ENCODE results near the gene POLH. TPM values are rescaled to one million over a fixed set of nuclear protein-coding genes. Genes with fewer than 3 reads are reported as not detected.

Gene POLH
- total RNA-seq, 1 donor from 2014 or later = 19.6 TPM

DNA sequence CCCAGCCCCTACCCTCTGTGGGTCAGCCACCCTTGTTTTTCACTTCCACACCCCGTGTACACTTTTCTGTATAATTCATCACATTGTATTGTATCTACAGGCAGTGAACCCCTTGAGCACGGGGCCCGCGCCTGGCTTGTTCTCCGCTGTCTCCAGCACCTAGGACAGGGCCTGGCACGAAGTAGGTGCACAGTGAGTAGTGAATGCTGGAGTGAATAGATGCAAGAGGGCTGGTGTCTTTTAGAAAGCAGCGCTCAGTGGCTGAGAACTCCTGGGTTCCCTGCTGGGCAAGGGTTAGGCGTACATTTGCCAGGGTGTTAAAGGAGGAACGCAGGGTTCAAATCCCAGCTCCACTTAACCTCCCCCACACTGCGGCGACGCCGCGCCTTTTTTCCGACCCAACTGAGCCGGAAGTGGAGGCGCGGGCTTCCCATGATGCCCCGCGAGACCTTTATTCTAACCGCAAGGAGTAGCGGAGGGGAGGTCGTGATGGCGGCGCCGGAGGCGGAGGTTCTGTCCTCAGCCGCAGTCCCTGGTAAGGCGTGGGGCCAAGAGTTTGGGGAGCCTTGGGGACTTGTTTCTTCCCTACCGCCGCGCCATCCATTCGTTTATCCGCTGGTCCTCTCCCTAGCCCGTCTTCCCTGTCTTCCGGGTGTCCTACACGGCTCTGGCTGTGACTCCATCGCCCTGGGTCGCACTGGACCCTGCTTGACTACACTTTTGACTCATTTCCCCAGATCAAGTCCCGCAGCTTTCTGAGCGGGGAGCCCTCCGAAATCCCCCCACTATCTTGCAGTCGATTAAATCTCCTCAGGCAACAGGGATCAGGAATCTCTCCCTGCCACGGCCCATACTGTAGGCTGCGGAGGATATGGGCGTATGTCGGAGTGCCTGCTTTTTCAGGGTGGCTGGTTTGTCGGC lies 59.7 kb downstream of the POLH start, which contains the start of gene MAD2L1BP:
MAD2L1BP (plus strand) TSS at position 454 of the 921 bp plus-strand sequence; CDS start at position 490, 36 bp downstream.
- H3K4me1 ChIP-seq = peaks cover 47% of the 10 kb centered on the region
- H3K9me3 ChIP-seq = no peaks in the 10 kb centered on the region
- TF ChIP-seq, protein P1, sequence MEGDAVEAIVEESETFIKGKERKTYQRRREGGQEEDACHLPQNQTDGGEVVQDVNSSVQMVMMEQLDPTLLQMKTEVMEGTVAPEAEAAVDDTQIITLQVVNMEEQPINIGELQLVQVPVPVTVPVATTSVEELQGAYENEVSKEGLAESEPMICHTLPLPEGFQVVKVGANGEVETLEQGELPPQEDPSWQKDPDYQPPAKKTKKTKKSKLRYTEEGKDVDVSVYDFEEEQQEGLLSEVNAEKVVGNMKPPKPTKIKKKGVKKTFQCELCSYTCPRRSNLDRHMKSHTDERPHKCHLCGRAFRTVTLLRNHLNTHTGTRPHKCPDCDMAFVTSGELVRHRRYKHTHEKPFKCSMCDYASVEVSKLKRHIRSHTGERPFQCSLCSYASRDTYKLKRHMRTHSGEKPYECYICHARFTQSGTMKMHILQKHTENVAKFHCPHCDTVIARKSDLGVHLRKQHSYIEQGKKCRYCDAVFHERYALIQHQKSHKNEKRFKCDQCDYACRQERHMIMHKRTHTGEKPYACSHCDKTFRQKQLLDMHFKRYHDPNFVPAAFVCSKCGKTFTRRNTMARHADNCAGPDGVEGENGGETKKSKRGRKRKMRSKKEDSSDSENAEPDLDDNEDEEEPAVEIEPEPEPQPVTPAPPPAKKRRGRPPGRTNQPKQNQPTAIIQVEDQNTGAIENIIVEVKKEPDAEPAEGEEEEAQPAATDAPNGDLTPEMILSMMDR (IDR thresholded peaks at IDR 0.05) = no peak
- H3K27me3 ChIP-seq (ENCODE audit: low read depth) = no peaks in the 10 kb centered on the region
- intact Hi-C loops (cut with DNase I) = no loop called here
- H3K36me3 ChIP-seq = peaks cover 40% of the 10 kb centered on the region
- H3K27ac ChIP-seq = peak within 1 kb of the TSS; percentile 85
- H3K4me3 ChIP-seq = peak within 1 kb of the TSS; percentile 88
- peak; percentile 90 for DNase-seq
- ATAC-seq = peak; percentile 93 to 97

DNA sequence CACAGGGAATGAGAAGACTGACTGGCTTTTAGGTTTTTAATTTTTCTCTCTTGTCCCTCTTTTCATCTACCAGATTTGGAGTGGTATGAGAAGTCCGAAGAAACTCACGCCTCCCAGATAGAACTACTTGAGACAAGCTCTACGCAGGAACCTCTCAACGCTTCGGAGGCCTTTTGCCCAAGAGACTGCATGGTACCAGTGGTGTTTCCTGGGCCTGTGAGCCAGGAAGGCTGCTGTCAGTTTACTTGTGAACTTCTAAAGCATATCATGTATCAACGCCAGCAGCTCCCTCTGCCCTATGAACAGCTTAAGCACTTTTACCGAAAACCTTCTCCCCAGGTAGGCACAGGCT lies 60.3 kb downstream of the POLH start:
- intact Hi-C loops (cut with DNase I) = no loop called here
- H3K9me3 ChIP-seq = no peaks in the 10 kb centered on the region
- ATAC-seq (peak; percentile 34 to 52), DNase-seq (no peak)
- H3K27me3 ChIP-seq (ENCODE audit: low read depth) = no peaks in the 10 kb centered on the region
- H3K4me3 ChIP-seq = peak overlapping the region; percentile 88
- H3K36me3 ChIP-seq = peaks cover 47% of the 10 kb centered on the region
- peaks cover 44% of the 10 kb centered on the region for H3K4me1 ChIP-seq
- TF ChIP-seq, protein P1 (IDR thresholded peaks at IDR 0.05) = no peak
- H3K27ac ChIP-seq = peak overlapping the region; percentile 85

DNA sequence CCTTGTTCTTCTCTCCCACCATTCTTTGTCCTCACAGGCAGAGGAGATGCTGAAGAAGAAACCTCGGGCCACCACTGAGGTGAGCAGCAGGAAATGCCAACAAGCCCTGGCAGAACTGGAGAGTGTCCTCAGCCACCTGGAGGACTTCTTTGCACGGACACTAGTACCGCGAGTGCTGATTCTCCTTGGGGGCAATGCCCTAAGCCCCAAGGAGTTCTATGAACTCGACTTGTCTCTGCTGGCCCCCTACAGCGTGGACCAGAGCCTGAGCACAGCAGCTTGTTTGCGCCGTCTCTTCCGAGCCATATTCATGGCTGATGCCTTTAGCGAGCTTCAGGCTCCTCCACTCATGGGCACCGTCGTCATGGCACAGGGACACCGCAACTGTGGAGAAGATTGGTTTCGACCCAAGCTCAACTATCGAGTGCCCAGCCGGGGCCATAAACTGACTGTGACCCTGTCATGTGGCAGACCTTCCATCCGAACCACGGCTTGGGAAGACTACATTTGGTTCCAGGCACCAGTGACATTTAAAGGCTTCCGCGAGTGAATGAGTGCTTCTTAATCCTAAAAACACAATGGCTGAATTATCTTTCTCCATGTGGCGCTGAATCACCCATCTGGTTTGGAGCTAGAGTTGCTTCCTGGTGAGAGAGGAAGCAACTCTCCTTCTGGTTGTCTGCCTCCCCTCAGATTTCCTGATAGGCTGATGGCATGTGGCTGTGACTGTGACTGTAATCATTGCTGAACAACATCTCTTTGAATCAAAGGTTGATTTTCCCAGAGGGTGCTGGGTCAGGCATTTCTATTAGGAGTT lies 64.2 kb downstream of the POLH start:
- peaks cover 62% of the 10 kb centered on the region for H3K36me3 ChIP-seq
- H3K4me1 ChIP-seq = peaks cover 46% of the 10 kb centered on the region

DNA sequence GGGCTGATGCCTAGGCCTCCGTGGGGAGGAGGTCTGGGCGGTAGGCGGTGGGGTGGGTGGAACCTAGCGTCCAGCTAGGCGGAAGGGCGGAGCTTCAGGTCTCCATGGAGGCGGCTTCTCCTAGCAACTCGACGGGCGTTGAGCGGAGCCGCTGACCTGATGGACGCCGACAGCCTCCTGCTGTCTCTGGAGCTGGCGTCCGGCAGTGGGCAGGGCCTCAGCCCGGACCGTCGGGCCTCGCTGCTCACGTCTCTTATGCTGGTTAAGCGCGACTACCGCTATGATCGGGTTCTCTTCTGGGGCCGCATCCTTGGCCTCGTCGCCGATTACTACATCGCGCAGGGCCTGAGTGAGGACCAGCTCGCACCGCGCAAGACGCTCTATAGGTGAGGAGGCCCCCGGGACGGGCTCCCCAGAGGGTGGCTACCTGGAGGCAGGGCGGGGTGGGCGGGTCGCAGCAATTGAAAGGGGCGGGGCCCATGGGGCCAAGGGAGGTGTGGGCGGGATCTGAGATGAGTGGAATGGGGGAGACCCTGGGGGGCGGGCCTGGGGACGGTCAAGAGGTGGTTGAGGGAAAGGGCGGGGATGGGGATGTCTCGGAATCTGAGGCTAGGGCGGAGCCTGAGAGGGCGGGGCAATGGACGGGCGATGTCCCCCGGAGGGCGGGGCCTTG lies 69.1 kb downstream of the POLH start, which contains the start of gene RSPH9:
RSPH9 (plus strand) TSS at position 97 of the 673 bp plus-strand sequence; CDS start at position 160, 63 bp downstream.
- DNase-seq (peak; percentile 84), ATAC-seq (peak; percentile 89 to 91)
- peaks cover 28% of the 10 kb centered on the region for H3K36me3 ChIP-seq
- H3K4me3 ChIP-seq = peak within 1 kb of the TSS; percentile 61
- peaks cover 15% of the 10 kb centered on the region for H3K4me1 ChIP-seq
- H3K27ac ChIP-seq = peak within 1 kb of the TSS; percentile 62
- intact Hi-C loops (cut with DNase I) = no loop called here
- H3K9me3 ChIP-seq = no peaks in the 10 kb centered on the region
- H3K27me3 ChIP-seq (ENCODE audit: low read depth) = no peaks in the 10 kb centered on the region
- TF ChIP-seq, protein P1 (IDR thresholded peaks at IDR 0.05) = no peak

More for the DNA sequence above, 64.2 kb downstream of the POLH start:
- ATAC-seq (no peak), DNase-seq (no peak)
- no peaks in the 10 kb centered on the region for H3K27me3 ChIP-seq (ENCODE audit: low read depth)
- no peak overlapping the region for H3K4me3 ChIP-seq
- no peak overlapping the region for H3K27ac ChIP-seq
- intact Hi-C loops (cut with DNase I) = no loop called here
- TF ChIP-seq, protein P1 (IDR thresholded peaks at IDR 0.05) = no peak
- H3K9me3 ChIP-seq = no peaks in the 10 kb centered on the region

DNA sequence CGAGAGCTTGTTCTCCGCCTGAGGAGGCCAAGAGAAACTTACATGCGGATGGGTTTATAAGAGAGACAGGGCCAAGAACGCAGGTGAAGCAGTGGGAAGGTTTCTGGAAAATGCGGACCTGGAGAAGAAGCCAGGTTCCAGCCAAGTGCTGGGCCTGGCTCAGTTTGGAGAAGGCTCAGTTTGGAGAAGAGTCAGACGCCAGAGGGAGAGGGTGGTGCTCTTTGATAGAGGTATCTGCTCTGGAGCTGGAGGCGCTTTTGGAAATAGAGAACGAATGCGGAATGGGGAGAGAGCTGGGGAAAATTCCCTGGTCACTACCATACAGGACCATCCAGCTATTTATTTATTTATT lies 69.6 kb downstream of the POLH start:
- Histone ChIP-seq H3K27ac (no peak overlapping the region), H3K9me3 (no peaks in the 10 kb centered on the region), H3K27me3 (ENCODE audit: low read depth) (no peaks in the 10 kb centered on the region), H3K4me3 (peak overlapping the region; percentile 61), H3K4me1 (peaks cover 15% of the 10 kb centered on the region), H3K36me3 (peaks cover 23% of the 10 kb centered on the region)
- TF ChIP-seq, protein P1 (IDR thresholded peaks at IDR 0.05) = no peak
- intact Hi-C loops (cut with DNase I) = no loop called here
- DNase-seq = no peak
- ATAC-seq = no peak
